ENCODE results near the gene TPP1.

Gene TPP1

DNA sequence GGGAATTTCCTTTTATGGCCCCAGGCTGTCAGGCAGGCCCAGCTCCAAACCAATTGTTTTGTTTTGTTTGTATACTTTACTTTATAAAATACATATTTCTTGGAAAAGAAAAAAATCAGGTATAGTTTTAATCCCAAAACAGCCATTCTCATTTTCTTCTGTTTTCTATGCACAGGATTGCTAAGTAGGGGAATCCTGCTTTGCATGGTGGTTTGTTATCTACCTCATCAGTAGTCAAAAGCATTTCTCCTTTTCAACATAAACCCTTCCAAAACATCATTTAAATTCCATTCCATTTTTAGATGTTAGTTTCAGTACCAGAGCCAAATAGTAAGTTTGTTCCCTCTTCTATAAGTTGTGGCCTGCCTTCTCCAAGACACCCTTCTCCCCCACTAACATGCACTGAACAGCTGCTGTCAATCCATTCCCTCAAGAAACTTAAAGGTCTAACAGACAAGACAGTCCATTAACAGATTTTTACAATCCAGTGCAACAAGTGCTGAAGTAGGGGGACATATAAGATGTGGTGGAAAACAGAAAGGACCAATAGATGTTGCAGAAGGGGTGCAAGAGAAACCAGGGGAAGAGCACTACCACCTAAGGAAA is 11.9 kb downstream of the TPP1 start:
- FAIRE-seq = no peak
- no peak for TF ChIP-seq POLR2A (IDR thresholded peaks at IDR 0.05; ENCODE audit: low read depth, low read length)
- DNase-seq (ENCODE audit: insufficient read length, low spot score) = no peak

DNA sequence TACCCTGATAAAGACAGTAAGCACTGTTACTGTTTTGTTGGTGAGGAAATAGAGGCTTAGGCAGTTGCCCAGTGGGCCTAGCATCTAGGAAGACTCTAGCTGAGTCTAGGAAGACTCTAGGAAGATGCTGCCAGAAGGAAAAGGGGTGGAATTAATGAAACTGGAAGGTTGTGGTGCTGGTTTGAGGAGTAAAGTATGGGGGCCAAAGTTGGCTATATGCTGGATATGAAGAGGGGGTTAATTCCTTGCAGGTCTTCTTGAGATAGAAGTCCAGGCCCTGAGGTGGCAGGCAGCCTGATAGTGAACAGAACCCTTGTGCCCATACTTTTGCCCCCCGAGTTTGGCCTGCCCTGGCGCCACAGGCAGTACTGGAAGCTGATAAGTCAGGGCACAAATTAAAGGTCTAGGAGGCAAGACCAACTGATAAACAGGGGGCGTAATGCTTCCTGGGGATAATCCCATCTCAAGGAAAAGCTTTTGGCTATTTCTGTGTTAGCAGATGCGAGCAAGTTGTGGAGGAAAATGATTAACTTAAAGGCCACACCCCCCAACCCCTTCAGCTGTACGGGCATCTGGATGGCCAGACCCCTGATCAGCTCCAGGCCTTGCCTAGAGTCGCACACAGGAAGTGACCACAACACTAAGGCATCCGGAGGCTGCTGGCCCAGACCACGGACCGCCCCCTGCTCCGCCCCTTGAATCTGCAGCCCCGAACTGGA is 12.6 kb downstream of the TPP1 start:
- DNase-seq (ENCODE audit: insufficient read length, low spot score) = peak; percentile 99
- FAIRE-seq = peak; percentile 52
- TF ChIP-seq POLR2A (IDR thresholded peaks at IDR 0.05; ENCODE audit: low read depth, low read length) = peak; percentile 59

GRCh38 chr11:6604790-6605189 is 14.4 kb downstream of the TPP1 start:
- DNase-seq (ENCODE audit: insufficient read length, low spot score) (no peak), FAIRE-seq (no peak)
- no peak for TF ChIP-seq POLR2A (IDR thresholded peaks at IDR 0.05; ENCODE audit: low read depth, low read length)

DNA sequence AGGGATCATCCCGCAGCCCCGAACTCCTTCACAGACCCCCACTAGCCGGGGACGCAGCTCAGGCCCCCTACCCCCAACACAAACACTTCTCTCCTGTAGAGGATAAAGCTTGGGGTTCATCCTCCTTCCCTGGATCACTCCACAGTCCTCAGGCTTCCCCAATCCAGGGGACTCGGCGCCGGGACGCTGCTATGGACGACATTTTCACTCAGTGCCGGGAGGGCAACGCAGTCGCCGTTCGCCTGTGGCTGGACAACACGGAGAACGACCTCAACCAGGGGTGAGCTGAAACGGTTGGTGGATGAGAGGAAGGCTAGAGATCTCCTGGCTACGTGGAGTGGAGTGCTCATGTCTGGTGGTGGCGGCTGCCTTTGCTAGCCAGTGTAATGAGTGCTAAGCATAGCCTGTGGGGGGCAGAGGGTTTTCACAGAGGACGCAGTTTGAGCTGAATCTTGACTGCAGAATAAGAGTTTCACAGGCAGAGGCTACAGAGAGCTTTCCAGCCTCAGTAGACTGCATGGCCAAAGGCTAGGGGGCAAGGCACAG is 15.1 kb downstream of the TPP1 start:
- DNase-seq (ENCODE audit: insufficient read length, low spot score) = peak; percentile 60
- TF ChIP-seq POLR2A (IDR thresholded peaks at IDR 0.05; ENCODE audit: low read depth, low read length) = no peak
- no peak for FAIRE-seq

GRCh38 chr11:6603287-6604080 is 15.7 kb downstream of the TPP1 start, which contains the start of the genes ILK and RRP8:
ILK (plus strand) TSS chr11:6603774; CDS start chr11:6604272, 498 bp downstream.
RRP8 (minus strand) TSS chr11:6603616; CDS start chr11:6603502, 114 bp downstream.
- no peak for FAIRE-seq
- peak; percentile 62 for TF ChIP-seq POLR2A (IDR thresholded peaks at IDR 0.05; ENCODE audit: low read depth, low read length)
- DNase-seq (ENCODE audit: insufficient read length, low spot score) = peak; percentile 94

- TF ChIP-seq POLR2A (IDR thresholded peaks at IDR 0.05; ENCODE audit: low read depth, low read length) = no peak
- DNase-seq (ENCODE audit: insufficient read length, low spot score) (no peak), FAIRE-seq (no peak)
Measured at GRCh38 chr11:6602096-6602940, 16.9 kb downstream of the TPP1 start.

- no peak for DNase-seq (ENCODE audit: insufficient read length, low spot score)
- no peak for FAIRE-seq
- TF ChIP-seq POLR2A (IDR thresholded peaks at IDR 0.05; ENCODE audit: low read depth, low read length) = no peak
Measured at GRCh38 chr11:6601041-6601461, 18.2 kb downstream of the TPP1 start.

DNA sequence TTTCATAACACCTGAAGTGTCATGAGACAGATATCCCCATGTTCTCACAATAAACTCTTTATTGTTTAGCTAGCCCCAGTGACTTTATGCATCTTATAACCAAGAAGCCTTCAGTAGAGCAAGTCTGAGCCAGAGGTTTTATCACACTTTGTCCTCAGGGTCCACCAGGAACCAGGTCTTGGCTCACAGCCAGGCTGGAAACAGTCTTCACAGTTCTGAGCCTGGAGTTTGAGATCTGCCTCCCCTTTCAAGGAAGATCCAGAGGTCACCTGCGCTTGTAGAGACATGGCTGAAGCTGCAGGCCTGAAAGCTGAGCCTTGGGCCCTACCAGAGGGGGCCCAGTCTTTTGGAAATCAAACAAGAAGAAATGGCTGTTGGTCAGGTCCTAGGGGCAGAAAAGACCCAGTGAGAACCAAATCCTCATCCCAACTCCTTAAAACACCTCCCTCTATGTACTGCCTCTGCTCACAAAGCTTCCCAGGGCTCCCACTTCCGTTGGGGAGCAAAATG is 19.3 kb downstream of the TPP1 start:
- FAIRE-seq (no peak), DNase-seq (ENCODE audit: insufficient read length, low spot score) (no peak)
- TF ChIP-seq POLR2A (IDR thresholded peaks at IDR 0.05; ENCODE audit: low read depth, low read length) = no peak

GRCh38 chr11:6599449-6599848 is 19.8 kb downstream of the TPP1 start:
- no peak for FAIRE-seq
- no peak for DNase-seq (ENCODE audit: insufficient read length, low spot score)
- TF ChIP-seq POLR2A (IDR thresholded peaks at IDR 0.05; ENCODE audit: low read depth, low read length) = no peak

- DNase-seq (ENCODE audit: insufficient read length, low spot score) = no peak
- FAIRE-seq = no peak
Measured at GRCh38 chr11:6598555-6598954, 20.7 kb downstream of the TPP1 start.

GRCh38 chr11:6596239-6596877 is 22.9 kb downstream of the TPP1 start:
- DNase-seq (ENCODE audit: insufficient read length, low spot score) (no peak), FAIRE-seq (no peak)
- no peak for TF ChIP-seq POLR2A (IDR thresholded peaks at IDR 0.05; ENCODE audit: low read depth, low read length)

More at GRCh38 chr11:6598555-6598954, 20.7 kb downstream of the TPP1 start:
- no peak for TF ChIP-seq POLR2A (IDR thresholded peaks at IDR 0.05; ENCODE audit: low read depth, low read length)

- no peak for DNase-seq (ENCODE audit: insufficient read length, low spot score)
- no peak for FAIRE-seq
- no peak for TF ChIP-seq POLR2A (IDR thresholded peaks at IDR 0.05; ENCODE audit: low read depth, low read length)
Measured at GRCh38 chr11:6594142-6594768, 25.0 kb downstream of the TPP1 start.
